GM04503 (cell line): ENCODE data around the gene CISH.

Source experiments
- DNase-seq: peaks from one replicate; pipeline ENCODE4 v3.0.0-alpha.2; 2012; ENCODE audit warnings: low read depth

CISH gene

GRCh38 chr3:50599115-50599715 lies 12.4 kb downstream of the CISH start:
- DNase-seq: no peak

- DNase-seq: no peak
Measured at GRCh38 chr3:50594253-50594785, 17.3 kb downstream of the CISH start.

GRCh38 chr3:50592568-50592967 lies 19.0 kb downstream of the CISH start:
- DNase-seq: no peak

- DNase-seq: no peak
Measured at GRCh38 chr3:50591196-50591741, 20.3 kb downstream of the CISH start.

GRCh38 chr3:50588759-50589433 lies 22.7 kb downstream of the CISH start:
- DNase-seq: no peak

- no peak for DNase-seq
Measured at GRCh38 chr3:50587806-50588758, 23.5 kb downstream of the CISH start.

GRCh38 chr3:50587373-50587772 lies 24.2 kb downstream of the CISH start:
- no peak for DNase-seq

GRCh38 chr3:50586763-50587070 lies 24.9 kb downstream of the CISH start:
- DNase-seq: no peak

GRCh38 chr3:50585919-50586762 lies 25.4 kb downstream of the CISH start:
- no peak for DNase-seq

GRCh38 chr3:50584391-50584790 lies 27.2 kb downstream of the CISH start:
- DNase-seq: no peak

GRCh38 chr3:50583897-50584296 lies 27.7 kb downstream of the CISH start:
- DNase-seq: no peak

GRCh38 chr3:50582083-50582482 lies 29.5 kb downstream of the CISH start:
- DNase-seq: no peak

- no peak for DNase-seq
Measured at GRCh38 chr3:50581459-50581842, 30.1 kb downstream of the CISH start.

GRCh38 chr3:50580683-50581458 lies 30.7 kb downstream of the CISH start:
- no peak for DNase-seq

- DNase-seq: no peak
Measured at GRCh38 chr3:50577348-50577747, 34.2 kb downstream of the CISH start.

GRCh38 chr3:50575372-50575771 lies 36.2 kb downstream of the CISH start:
- no peak for DNase-seq

- no peak for DNase-seq
Measured at GRCh38 chr3:50574444-50574831, 37.1 kb downstream of the CISH start.

GRCh38 chr3:50573566-50574443 lies 37.8 kb downstream of the CISH start:
- no peak for DNase-seq

- no peak for DNase-seq
Measured at GRCh38 chr3:50572801-50573371, 38.7 kb downstream of the CISH start.
